H54 (cell line): ENCODE results near the gene SEZ6.

Source experiments
- DNase-seq: peaks from one replicate; pipeline ENCODE4 v3.0.0; 2011; ENCODE audit warnings: low spot score, mixed read lengths; ENCODE audit not compliant: insufficient read length
- FAIRE-seq: peaks from 3 replicates; lab custom pipeline; 2011; peaks lifted over from hg19 to GRCh38; lab: Jason Lieb, UNC
- POLR2A ChIP-seq: IDR thresholded peaks from 2 replicates; pipeline ENCODE4 v1.6.1; 2011; ENCODE audit warnings: low read depth, mild to moderate bottlenecking, low read length

Gene SEZ6

DNA sequence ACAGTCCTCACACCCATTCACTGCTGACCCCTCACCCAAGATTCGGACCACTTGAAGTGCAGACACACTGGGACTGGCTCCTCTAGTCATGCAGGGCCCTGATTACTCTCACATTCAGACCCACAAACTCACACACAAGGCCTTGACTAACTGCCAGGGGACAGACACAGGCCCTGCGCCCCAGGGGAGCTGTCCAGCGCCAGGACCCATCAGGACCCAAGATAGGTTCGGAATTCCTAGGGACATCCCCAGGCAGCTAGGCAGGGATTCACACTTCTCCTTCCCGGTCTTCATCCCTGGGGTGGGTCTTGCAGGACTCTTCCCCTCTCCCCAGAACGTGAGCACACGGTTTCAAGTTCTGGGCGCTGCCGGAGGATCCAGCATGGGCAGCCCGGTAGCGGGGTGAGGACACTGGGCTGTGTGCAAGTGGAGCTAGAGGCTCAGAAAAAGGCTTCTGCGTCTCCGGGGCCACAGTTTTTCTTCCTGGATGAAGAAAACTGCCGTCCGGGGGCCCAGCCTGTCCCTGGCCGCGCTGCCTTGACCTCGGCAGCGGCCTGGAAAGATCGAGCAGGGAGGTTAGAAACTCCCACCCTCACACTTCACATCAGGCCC, 1.6 kb downstream of the SEZ6 start:
- no peak for FAIRE-seq
- no peak for TF ChIP-seq POLR2A
- no peak for DNase-seq

- no peak for TF ChIP-seq POLR2A
- no peak for DNase-seq
- FAIRE-seq, result no peak
Measured at GRCh38 chr17:29003289-29003688, 2.5 kb downstream of the SEZ6 start.

DNA sequence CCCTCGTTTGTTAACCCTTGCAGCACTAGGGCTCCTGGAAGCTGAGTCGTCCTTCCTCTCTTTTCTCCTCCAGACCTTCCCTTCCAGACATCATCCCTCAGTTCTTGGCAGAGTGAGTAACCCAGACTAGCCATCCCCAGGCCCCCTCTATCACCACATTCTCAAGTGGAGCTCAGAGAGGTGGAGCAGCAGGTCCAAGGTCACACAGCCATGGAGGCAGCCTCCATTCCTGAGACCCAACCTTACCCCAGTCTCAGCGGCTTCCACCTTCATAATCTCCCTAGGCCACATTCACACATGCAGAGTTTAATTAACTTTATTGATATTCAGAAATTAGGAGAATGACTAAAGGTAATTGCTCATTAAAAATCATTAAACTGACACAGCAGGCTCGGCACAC, 3.0 kb downstream of the SEZ6 start:
- DNase-seq (no peak), FAIRE-seq (no peak)
- TF ChIP-seq POLR2A, result no peak

DNA sequence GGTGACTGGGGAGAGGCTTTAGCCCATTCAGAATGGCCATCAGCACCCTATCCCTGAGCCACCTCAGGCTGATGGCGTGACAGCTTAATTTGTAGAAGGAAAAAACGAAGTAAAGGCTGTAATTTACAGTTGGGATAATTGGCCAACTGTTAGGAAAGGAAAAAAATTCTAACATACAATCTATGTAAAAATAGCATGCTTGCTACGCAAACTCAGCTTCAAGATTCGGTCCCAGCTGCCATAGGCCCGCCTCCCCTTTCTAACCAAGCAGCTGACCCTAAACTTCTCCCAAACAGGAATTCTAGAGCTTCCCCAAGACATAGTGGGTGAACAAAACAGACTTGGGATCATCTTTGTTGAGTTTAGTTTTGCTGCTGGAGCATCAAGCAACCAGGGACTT, 4.9 kb downstream of the SEZ6 start:
- TF ChIP-seq POLR2A, result no peak
- DNase-seq (no peak), FAIRE-seq (no peak)

DNA sequence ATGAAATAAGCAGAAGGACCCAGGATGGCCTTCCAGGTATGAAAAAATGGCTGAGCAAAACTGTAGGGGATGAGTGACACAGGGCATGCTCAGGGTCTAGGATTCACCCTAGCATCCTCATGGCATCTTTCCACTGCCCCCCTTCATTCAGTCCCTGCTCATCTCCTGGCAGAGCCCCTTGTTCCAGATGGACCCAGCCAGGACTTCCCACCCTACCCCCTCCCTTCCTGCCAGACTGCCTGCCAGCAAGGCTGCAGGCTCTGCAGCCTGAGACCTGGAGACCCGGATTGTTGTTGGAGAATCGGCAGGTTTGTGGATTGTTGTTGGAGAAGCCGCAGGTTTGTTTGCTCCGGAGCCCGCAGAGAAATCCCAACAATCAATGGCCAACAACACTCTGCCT, 6.6 kb downstream of the SEZ6 start:
- DNase-seq (no peak), FAIRE-seq (no peak)

DNA sequence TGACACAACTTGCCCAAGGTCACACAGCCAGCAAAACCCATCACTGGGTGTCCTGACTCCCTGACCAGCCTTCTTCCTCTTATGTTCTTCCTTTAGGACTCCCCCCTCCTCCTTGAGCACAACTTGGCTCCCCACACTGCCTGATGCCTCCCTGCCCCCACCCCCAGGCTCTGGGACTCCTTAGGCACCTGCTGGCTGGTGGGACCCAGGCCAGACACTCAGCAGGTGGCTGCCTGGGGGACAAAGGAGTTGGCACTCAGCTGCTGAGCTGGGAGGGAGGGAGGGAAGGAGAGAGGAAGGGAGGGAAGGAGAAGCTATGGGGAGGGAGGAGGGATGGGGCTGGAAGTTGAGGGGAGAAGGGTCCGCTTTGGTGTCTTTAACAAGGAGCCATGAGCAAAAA, 8.0 kb downstream of the SEZ6 start:
- no peak for DNase-seq
- no peak for FAIRE-seq
- TF ChIP-seq POLR2A, result no peak

More for the DNA sequence above, 6.6 kb downstream of the SEZ6 start:
- TF ChIP-seq POLR2A, result no peak

DNA sequence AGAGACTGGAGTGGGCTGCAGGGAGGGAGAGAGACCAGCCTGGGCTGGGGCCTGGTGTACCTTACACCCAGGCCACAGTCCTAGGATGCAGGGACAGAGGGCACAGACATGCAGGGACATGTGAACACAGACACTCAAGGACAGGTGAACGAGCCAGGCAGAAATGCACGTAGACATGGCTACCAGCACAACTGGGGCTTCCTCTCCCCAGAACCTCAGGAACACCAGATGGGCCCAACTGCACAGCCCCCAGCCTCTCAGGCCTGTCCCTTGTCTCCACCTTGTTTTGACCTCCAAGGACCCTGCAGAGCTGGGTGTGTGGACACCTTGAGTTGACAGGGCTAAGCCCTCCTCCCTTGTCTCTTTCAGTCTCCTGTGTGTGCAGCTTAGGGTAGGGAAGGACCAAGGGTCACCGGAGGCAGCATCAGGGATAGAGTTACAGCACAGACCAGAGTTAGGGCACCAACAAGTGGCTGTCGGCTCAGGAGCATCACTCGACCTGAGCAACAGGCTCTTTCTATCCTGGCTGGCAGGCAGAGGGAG, 9.2 kb downstream of the SEZ6 start:
- TF ChIP-seq POLR2A, result no peak
- DNase-seq (no peak), FAIRE-seq (no peak)

- no peak for FAIRE-seq
- DNase-seq, result no peak
- no peak for TF ChIP-seq POLR2A
Measured at GRCh38 chr17:28993645-28994426, 12.0 kb downstream of the SEZ6 start.

- no peak for TF ChIP-seq POLR2A
- FAIRE-seq (no peak), DNase-seq (peak; percentile 83)
Measured at GRCh38 chr17:28992625-28993600, 12.9 kb downstream of the SEZ6 start.

- FAIRE-seq, result no peak
- TF ChIP-seq POLR2A, result no peak
- no peak for DNase-seq
Measured at GRCh38 chr17:28992185-28992584, 13.6 kb downstream of the SEZ6 start.

GRCh38 chr17:28991779-28992178, 14.1 kb downstream of the SEZ6 start:
- no peak for DNase-seq
- no peak for FAIRE-seq
- no peak for TF ChIP-seq POLR2A

- no peak for TF ChIP-seq POLR2A
- FAIRE-seq (no peak), DNase-seq (no peak)
Measured at GRCh38 chr17:28989028-28989427, 16.8 kb downstream of the SEZ6 start.

DNA sequence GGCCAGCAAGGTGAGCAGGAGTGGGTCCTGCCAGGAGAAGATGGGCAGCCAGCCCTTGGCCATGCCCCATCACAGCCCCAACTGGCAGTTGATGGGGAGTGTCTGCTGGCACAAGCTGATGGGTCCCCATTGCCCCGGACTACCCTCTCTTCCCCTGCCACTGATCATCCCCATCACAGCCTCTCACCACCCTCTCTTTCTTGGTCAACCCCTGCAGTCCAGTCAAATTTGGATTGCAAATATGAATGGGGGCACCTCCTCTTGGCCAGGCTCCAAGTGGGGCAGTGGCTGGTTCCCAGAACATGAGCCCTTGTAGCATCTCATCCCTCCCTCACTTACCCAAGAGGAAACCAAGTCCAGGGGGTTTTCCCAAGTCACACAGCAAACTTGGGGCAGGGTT, 17.4 kb downstream of the SEZ6 start:
- DNase-seq (no peak), FAIRE-seq (no peak)
- TF ChIP-seq POLR2A, result no peak
